T-helper 1 cell treated with Interleukin-12 subunit alpha and Interleukin-12 subunit beta and Interleukin-4 antibody, amounts not matched to agents 30 ng/mL and 1 ng/mL, for 36 hours (primary cell): Measurements from ENCODE around the gene EGFR. TPM values are rescaled to one million over a fixed set of nuclear protein-coding genes. Genes with fewer than 3 reads are reported as not detected.

Experiments
- intact Hi-C: fragments of 100-400 bp; cut with micrococcal nuclease; formaldehyde crosslinking; loops from one replicate; pipeline ENCODE4 v1.15.1; 2024
- total RNA-seq: library from RNA; stranded (reverse); gene quantifications from 2 replicates; pipeline ENCODE4 v1.2.3, GENCODE V29; 2022

The EGFR gene
- total RNA-seq, 1 donor from 2014 or later: not detected

GRCh38 chr7:55060636-55061022 lies 41.8 kb downstream of the EGFR start:
- intact Hi-C loops: no loop called here

DNA sequence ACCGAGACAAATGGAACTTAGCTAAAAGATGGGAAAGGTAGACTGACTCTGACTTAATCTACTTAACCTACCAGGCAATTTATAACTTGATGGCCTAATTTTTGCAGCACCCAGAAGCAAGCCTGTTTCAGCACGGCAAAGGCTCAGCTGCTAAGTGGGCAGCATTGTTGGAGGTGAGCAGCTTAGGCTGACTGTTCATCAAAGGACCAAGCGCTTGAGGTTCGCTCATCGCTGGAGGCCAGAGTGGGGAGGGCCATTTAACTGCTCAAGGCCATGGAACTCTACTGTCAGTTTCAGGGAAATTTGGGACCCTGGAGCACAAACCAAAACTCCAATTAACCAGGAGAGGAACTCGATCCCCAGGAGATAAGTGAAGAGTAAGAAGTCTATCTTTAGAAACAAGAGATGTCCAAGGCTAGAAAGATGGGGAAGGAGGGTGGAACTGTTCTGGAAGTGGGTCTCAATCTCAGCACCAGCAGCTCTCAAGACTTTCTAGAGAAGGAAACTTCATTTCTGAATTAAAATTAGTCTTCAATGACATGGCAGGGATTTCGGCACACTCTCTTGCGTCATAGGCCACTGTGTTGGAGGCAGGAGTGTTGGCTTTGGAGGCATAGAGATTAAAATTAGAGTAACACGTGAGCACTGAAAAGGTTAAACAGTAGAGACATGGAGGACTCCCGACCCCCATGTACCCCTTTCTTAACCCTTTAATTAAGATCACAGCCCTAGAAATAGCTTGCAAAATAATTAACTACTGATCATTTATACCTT lies 43.1 kb downstream of the EGFR start:
- intact Hi-C loops: no loop called here

GRCh38 chr7:55063061-55063460 lies 44.2 kb downstream of the EGFR start:
- intact Hi-C loops: no loop called here

- intact Hi-C loops: no loop called here
Measured at GRCh38 chr7:55063633-55064032, 44.8 kb downstream of the EGFR start.

DNA sequence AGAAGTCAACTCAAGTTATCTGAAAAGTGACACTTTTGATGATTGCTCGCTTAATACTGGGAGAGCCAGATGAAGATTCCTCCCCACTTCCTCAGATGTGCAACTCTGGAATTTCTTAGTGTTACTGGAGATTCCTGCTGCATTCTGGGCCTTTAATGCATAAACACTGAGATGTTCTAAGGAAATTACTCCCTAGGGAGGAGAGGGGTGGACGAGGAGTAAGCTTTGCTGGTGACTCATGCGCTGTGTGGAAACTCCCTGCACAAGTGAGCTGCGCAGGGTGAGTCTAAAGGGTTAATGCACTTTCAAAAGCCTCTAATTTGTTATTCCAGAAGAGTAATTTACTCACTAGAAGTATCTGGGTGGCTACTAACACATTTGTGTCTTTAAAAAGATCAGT lies 46.3 kb downstream of the EGFR start:
- intact Hi-C loops: no loop called here

GRCh38 chr7:55065511-55066229 lies 46.9 kb downstream of the EGFR start:
- intact Hi-C loops: no loop called here

DNA sequence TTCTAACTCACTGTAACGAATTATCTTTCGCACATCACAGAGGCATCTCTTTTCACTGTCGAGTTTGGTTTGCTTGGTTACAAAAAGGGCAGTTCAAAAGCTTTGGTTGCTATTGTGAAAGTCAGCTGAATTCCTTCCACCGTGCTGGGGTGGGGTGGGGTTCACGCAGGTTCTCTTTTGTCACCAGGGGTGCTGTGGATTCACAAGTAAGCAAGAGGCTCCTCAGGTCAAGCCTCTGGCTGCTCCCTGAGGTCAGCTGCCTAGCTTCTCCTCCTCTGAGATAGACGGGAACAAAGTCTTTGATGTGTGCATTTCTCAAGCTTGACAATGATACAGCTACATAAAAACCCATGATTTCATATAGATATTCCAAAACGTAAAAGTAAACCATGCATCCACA lies 47.7 kb downstream of the EGFR start:
- intact Hi-C loops: no loop called here

DNA sequence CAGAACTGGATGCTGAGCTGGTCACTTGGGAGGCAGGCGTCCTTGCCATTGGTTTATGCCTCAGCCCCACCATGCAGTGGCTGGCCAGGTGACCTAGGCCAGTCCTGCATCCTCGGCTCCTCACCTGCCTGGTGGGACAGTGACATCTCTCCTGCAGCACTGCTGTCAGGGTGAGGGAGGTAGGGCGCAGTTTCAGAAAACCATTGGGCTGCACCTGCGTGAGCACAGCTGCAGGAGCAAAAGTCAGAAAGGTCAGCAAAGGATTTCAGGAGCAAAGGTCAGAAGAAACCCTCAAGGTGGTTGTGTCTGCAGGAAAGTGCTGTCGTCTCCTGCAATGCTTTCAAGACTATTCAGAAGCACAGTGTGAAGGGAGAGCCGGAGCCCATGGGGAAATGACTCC lies 48.1 kb downstream of the EGFR start:
- intact Hi-C loops: no loop called here

DNA sequence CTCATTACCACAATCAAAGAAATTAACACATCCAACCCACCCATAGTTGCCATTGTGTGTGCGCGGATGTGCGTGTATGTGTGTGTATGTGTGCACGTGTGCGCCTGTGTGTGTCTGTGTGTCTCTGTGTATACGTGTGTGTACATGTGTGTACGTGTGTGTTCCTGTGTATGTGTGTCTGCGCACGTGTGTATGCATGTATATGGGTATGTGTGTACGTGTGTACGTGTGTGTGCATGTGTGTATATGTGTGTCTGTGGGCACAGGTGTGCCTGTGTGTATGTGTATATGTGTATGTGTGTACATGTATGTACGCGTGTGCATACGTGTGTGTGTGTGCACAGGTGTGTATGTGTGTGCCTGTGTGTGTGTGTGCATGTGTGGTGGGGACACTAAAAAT lies 48.9 kb downstream of the EGFR start:
- intact Hi-C loops: no loop called here

DNA sequence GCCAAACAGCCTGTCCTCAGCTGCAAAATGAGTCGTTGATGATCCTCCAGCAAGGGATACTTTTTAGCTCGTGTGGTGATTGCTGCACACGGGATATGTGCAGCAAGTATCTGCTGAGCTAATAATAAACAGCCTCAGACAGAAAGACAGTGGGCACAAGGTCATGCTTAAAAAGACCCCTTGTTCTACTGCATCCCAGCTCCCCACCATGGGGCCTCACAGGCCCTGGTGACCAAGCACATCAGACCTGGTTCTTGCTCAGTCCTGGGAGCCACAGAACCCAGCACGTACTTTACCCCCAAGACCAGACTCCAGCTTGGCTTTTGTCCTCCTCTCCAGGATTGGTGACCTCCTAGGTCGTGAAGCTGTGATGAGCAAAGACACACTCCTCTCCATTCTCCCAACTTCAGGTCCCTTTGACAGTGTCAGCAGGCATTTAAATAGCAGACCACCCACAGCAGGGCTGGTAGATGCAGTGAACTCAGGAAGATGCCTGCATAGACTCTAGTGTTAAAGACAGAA lies 50.5 kb downstream of the EGFR start:
- intact Hi-C loops: no loop called here

DNA sequence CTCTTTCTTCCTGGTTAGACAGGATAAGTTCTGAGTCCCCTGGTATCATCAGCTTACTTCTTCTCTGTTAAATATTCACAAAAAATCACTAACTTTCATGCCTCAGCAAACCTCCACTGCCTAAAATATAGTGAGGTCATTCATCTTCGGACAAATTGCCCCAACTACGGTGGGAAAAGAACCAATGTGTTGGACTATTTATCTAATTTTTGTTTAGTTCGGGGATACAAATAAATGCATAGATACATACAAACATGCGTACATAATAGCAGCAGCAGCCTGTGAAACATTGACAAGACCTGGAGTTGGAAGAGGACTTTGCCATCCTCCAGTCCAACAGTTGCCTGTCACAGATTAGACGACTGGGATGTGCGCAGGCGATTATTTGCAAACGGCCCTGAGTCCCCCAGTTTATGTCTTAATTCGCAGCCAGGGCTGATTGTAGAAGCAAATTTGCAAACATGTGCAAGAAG lies 51.5 kb downstream of the EGFR start:
- intact Hi-C loops: loop anchor here (5.0 to 10.0 kb wide), 2 partner anchors 62 to 184 kb away; no protein-coding TSS in a partner anchor

DNA sequence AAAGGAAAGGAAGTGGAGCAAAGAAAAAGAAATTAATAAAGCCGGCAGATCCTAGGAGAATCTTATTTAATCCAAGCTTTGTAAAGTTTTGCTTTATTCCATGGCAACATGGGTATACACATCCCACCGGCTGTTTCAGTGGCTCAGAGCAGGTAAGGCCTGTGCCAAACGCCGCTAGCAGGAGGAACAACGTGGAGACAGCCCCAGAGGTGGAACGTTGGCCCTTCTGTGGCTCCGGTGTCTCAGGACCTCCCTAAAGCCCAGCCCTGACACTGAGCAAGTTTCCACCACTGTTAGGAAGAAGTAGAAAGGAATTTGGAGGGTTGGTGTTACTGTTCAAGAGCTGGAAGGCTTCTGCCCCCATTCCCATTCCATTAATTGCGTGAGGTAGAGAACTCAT lies 52.0 kb downstream of the EGFR start:
- intact Hi-C loops: loop anchor here (5.0 to 10.0 kb wide), 2 partner anchors 61 to 184 kb away; no protein-coding TSS in a partner anchor

- intact Hi-C loops: loop anchor here (5.0 to 10.0 kb wide), 2 partner anchors 61 to 183 kb away; no protein-coding TSS in a partner anchor
Measured at GRCh38 chr7:55071411-55072175, 52.8 kb downstream of the EGFR start.

DNA sequence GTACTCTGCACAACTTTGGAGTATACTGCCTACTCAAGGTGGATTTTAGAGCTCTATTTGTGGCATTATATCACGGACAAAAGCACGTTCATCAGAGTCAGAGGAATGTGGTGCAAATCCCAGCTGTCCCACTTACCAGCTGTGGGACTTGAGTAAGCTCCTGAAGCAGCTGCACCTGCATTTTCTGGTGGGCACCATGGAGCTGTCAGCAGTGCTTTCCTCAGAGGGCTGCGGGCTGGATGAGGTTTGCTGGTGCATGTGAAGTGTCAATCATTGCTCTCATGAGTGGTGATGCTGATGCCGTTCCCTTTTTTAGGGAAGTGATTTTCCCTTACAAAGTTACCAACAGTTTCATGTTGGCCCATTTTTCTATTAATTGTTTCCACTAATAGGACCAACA lies 53.4 kb downstream of the EGFR start:
- intact Hi-C loops: loop anchor here (5.0 to 10.0 kb wide), 2 partner anchors 60 to 183 kb away; no protein-coding TSS in a partner anchor

DNA sequence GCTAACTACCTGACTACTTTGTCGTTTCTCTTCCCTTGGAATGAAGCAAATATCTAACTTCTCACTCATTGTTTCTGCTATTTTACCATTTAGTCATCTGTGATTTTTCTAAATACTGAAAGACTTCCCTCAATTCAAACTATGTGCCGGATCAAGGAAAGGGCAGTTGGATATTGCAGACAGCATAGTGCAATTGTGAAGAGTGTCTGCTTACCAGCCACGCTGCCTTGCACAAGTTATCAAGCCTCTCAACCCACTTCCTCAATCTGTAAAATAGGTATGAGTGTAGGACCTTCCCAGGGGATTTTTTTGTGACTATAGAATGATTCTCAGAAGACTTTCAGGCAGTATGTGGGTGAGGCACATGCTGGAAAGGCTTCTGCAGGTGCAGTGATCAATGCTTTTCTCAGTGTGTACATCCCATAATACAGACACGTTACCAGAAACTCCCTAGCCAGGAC lies 54.3 kb downstream of the EGFR start:
- intact Hi-C loops: loop anchor here (5.0 to 10.0 kb wide), 2 partner anchors 59 to 182 kb away; no protein-coding TSS in a partner anchor

GRCh38 chr7:55073976-55074528 lies 55.2 kb downstream of the EGFR start:
- intact Hi-C loops: loop anchor here (1.0 to 10.0 kb wide), 4 partner anchors 58 to 315 kb away; partner anchors contain the start of gene SEC61G

GRCh38 chr7:55075464-55076021 lies 56.7 kb downstream of the EGFR start:
- intact Hi-C loops: loop anchor here (2.0 to 10.0 kb wide), 2 partner anchors 79 to 179 kb away; no protein-coding TSS in a partner anchor

DNA sequence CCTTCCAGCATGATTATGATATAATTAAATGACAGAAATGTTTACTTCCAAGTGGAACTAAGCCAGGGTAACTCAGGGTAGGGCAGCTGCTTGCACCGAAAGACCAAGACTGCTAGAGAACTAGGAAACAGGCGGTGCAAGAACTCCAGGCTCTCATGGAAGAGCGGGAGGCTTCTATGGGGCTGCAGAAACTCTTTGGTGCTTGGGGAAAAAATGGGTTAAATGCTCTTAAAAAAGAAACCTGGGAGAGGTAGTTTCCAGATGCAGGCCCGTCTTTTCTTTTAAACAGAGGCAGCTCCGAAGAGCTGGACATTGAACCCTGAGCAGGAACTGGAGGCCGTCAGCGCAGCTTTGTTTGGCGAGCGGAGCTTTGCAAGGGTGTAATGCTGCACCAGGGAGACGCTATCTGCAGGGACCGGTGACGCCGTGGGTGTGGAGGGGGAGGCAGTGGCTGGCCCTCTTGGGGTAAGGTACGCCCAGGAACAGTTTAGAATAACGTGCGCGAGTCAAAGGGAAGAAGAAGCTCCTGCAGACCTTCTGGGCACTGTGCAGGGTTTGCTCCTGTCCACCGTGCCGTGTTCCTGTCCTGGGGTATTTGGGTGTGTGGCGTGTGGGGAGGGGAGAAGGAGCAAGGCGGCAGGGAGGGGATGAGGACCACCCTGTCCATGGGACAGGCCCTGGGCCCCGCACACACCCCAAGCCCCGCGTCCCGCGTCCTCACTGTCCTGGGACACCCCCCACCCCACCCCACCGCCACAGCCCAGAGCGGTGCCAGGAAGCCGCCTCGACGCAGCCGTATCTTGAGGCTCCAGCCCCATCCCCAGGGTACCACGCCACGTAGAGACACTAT lies 59.0 kb downstream of the EGFR start:
- intact Hi-C loops: loop anchor here (10.0 kb wide), 1 partner anchor 177 kb away; no protein-coding TSS in a partner anchor
